Measurements from ENCODE around the gene PRR33.

Gene PRR33

GRCh38 chr11:1873048-1873812 is 18.5 kb downstream of the PRR33 start:
- TF ChIP-seq, protein P1, sequence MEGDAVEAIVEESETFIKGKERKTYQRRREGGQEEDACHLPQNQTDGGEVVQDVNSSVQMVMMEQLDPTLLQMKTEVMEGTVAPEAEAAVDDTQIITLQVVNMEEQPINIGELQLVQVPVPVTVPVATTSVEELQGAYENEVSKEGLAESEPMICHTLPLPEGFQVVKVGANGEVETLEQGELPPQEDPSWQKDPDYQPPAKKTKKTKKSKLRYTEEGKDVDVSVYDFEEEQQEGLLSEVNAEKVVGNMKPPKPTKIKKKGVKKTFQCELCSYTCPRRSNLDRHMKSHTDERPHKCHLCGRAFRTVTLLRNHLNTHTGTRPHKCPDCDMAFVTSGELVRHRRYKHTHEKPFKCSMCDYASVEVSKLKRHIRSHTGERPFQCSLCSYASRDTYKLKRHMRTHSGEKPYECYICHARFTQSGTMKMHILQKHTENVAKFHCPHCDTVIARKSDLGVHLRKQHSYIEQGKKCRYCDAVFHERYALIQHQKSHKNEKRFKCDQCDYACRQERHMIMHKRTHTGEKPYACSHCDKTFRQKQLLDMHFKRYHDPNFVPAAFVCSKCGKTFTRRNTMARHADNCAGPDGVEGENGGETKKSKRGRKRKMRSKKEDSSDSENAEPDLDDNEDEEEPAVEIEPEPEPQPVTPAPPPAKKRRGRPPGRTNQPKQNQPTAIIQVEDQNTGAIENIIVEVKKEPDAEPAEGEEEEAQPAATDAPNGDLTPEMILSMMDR (IDR thresholded peaks at IDR 0.05; ENCODE audit: control insufficient read depth, insufficient read depth, low read depth, low read length, missing control alignments): no peak
- no peak for DNase-seq (ENCODE audit: low read depth)
- H3K4me3 ChIP-seq (ENCODE audit: control insufficient read depth, low read depth, low read length): no peak overlapping the region

GRCh38 chr11:1872267-1872985 is 19.3 kb downstream of the PRR33 start:
- no peak overlapping the region for H3K4me3 ChIP-seq (ENCODE audit: control insufficient read depth, low read depth, low read length)
- TF ChIP-seq, protein P1 (IDR thresholded peaks at IDR 0.05; ENCODE audit: control insufficient read depth, insufficient read depth, low read depth, low read length, missing control alignments): no peak
- no peak for DNase-seq (ENCODE audit: low read depth)

GRCh38 chr11:1871531-1871930 is 20.2 kb downstream of the PRR33 start:
- H3K4me3 ChIP-seq (ENCODE audit: control insufficient read depth, low read depth, low read length): no peak overlapping the region
- no peak for DNase-seq (ENCODE audit: low read depth)
- TF ChIP-seq, protein P1 (IDR thresholded peaks at IDR 0.05; ENCODE audit: control insufficient read depth, insufficient read depth, low read depth, low read length, missing control alignments): no peak

DNA sequence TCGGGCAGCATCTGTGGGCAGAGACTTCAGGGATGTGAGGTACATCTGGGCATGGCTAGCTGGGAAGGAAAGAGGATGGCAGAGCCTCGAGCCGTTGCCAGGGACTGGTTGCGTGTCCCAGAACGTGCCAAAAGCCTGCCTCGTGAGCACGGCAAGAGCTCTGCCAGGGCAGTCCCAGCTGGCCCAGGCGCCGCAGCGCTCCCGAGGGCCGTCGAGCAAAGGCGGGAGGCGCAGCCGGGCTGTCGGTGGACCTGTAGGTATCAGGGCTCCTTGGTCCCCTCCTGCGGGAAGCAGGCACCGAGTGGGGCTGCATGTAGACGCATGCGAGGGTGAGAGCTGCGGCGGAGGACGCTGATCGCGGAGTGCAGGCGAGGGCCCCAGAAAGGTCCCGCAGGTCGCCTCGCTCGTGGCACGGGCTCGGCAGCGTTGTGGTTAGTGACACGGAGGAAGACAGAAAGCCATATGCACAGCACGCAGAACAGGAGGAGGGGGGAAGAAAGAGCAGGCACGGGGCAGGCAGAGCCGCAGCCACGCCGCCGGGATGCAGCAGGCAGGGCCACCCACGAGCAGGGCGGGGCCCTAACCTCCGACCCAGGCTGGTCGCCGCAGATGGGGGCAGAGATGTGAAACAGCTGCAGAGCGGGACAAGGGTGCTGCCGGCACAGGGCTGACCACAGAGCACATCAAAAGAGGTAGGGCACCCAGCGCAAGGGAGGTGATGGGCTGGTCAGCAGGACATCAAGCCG is 20.8 kb downstream of the PRR33 start:
- no peak overlapping the region for H3K4me3 ChIP-seq (ENCODE audit: control insufficient read depth, low read depth, low read length)
- DNase-seq (ENCODE audit: low read depth): no peak
- TF ChIP-seq, protein P1 (IDR thresholded peaks at IDR 0.05; ENCODE audit: control insufficient read depth, insufficient read depth, low read depth, low read length, missing control alignments): no peak

- TF ChIP-seq, protein P1 (IDR thresholded peaks at IDR 0.05; ENCODE audit: control insufficient read depth, insufficient read depth, low read depth, low read length, missing control alignments): no peak
- DNase-seq (ENCODE audit: low read depth): no peak
- H3K4me3 ChIP-seq (ENCODE audit: control insufficient read depth, low read depth, low read length): no peak overlapping the region
These were observed 21.4 kb downstream of the PRR33 start for GRCh38 chr11:1870326-1870696.

DNA sequence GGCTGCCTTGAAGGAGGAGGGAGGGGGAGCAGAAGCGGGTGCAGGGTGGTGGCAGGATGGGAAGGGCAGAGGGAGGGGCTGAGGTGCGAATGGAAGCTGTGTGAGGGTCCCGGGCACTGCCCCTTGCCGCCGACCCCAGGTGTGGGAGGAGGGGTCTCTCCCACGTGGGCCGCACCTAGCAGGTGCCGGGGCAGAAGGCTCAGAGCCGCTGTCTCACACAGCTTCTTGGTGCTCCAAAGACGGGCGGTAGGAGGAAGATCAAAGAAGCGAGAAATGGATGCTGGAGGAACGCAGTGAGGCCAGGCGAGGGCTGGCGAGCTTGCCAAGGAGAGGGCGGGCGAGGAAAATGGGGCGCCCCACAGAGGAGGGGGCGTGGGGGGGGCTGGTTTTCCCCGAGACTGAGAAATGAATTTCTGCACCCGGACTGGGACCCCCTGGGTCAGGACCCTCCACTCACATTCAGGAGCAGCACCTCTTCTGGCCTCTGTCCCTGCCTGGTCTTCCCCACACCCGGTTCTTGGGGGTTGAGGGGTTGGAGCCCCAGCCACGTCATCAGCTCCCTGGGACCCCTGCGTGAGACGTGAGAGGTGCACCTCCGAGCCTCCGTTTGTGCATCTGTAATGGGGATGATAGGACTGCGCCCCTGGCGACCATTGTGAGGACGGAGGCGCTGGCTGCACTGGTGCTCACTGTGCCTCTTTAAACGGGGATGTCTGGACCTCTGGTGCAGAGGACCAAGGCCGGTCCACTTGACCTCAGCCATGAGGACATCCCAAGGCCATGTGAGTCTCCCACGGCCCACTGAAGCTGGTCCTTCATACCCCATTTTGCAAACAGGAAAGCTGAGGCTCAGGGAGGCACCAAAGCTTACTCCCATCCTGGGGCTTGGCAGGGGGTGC is 22.0 kb downstream of the PRR33 start:
- no peak overlapping the region for H3K4me3 ChIP-seq (ENCODE audit: control insufficient read depth, low read depth, low read length)
- TF ChIP-seq, protein P1 (IDR thresholded peaks at IDR 0.05; ENCODE audit: control insufficient read depth, insufficient read depth, low read depth, low read length, missing control alignments): peak; percentile 61
- no peak for DNase-seq (ENCODE audit: low read depth)
